ENCODE measurements around the gene IFI27L2. TPM values are rescaled to one million over a fixed set of nuclear protein-coding genes. Genes with fewer than 3 reads are reported as not detected.

The IFI27L2 gene
- total RNA-seq, 1 experiment from 2014 or later: 28.6 TPM

DNA sequence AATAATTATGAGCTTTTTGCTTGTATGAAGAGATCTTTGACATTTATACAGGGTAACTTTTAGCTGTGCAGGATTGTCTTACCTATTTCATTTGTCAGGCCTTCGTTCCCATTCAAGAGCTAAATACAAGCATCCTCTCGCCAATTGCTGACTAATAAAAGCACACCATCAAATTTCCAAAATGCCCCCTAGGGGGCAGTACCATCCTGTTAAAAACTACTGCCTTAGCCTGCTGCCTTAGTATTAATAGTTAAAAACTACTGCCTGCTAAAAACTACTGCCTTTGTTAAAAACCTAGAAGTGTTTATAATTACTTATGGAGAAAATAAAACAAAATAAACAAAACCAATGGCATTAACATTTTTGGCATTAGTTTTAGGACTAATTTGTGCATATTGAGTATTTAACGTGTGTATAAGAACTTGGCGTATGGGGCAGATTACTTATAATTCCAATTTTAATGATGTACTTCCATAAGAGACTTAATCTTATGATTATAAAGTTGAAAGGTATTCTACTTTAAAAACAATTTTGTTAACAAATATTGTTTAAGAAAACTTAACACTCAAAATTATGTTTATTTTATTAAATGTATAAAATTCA, 3.0 kb upstream of the IFI27L2 start:
- no peak overlapping the region for H3K27ac Mint-ChIP-seq
- H3K4me3 Mint-ChIP-seq: no peak overlapping the region

More for the DNA sequence above, 3.0 kb upstream of the IFI27L2 start:
- Mint-ChIP-seq H3K36me3 (ENCODE audit: insufficient read depth in 1 of 3, low read depth in 3 of 3) (peaks cover 0 to 18% (median 6%) of the 10 kb centered on the region in 3 experiments; a peak in 4 of 7 replicates), H3K9me3 (peaks cover 14 to 15% of the 10 kb centered on the region in 2 experiments), H3K4me1 (peaks cover 16% of the 10 kb centered on the region in 2 experiments), H3K27me3 (ENCODE audit: low read depth) (peaks cover 12% of the 10 kb centered on the region)
- Histone ChIP-seq H2BK20ac (ENCODE audit: low read depth, low read length, poor library complexity, severe bottlenecking) (no peak overlapping the region), H3K56ac (ENCODE audit: insufficient read length, low read depth, low read length) (no peak overlapping the region), H2BK12ac (ENCODE audit: insufficient read length, low read depth, low read length) (no peak overlapping the region), H3K4me2 (ENCODE audit: insufficient read depth, insufficient read length, low read length) (no peak overlapping the region), H3K79me1 (ENCODE audit: insufficient read depth, low read depth, low read length, poor library complexity, severe bottlenecking) (no peaks in the 10 kb centered on the region), H3K23me2 (ENCODE audit: insufficient read length, low read depth, low read length, poor library complexity, severe bottlenecking) (peaks cover 7% of the 10 kb centered on the region), H2BK120ac (ENCODE audit: low read depth, low read length, poor library complexity, severe bottlenecking) (no peak overlapping the region), H3K18ac (ENCODE audit: insufficient read length, low read depth, low read length) (no peak overlapping the region), H3K79me2 (ENCODE audit: insufficient read depth, low read length) (no peaks in the 10 kb centered on the region), H4K91ac (ENCODE audit: insufficient read length, low read depth, low read length) (no peak overlapping the region), H3K4me1 (ENCODE audit: insufficient read depth, low read length) (no peaks in the 10 kb centered on the region; the same call in 1 of the 2 replicates), H2AK5ac (ENCODE audit: insufficient read length, low read length) (no peak overlapping the region), H4K8ac (replicated peaks; ENCODE audit: insufficient read length, low read depth, low read length) (no peak overlapping the region), H3K9me3 (ENCODE audit: control insufficient read depth, low read depth, low read length) (no peaks in the 10 kb centered on the region), H3K4ac (ENCODE audit: low read depth, low read length) (no peak overlapping the region), H4K20me1 (ENCODE audit: control insufficient read depth, insufficient read depth, insufficient read length) (no peaks in the 10 kb centered on the region), H4K5ac (ENCODE audit: insufficient read length, low read depth, low read length) (no peak overlapping the region), H3K27me3 (ENCODE audit: insufficient read depth, low read length) (no peaks in the 10 kb centered on the region), H2AFZ (ENCODE audit: low read length) (no peak overlapping the region), H2BK5ac (ENCODE audit: insufficient read length, low read length) (no peak overlapping the region), H2BK15ac (ENCODE audit: low read depth, low read length) (no peak overlapping the region), H3K23ac (ENCODE audit: insufficient read length, low read depth, low read length) (no peak overlapping the region), H3K27ac (ENCODE audit: insufficient read length, low read depth, low read length) (no peak overlapping the region), H3K9ac (ENCODE audit: extremely low read depth, insufficient read length, low read length) (no peak overlapping the region), H3K14ac (ENCODE audit: insufficient read depth, low read length) (no peak overlapping the region), H3T11ph (ENCODE audit: low read length) (no peak overlapping the region)
- DNase-seq: peak; percentile 54
- TF ChIP-seq, protein P1, sequence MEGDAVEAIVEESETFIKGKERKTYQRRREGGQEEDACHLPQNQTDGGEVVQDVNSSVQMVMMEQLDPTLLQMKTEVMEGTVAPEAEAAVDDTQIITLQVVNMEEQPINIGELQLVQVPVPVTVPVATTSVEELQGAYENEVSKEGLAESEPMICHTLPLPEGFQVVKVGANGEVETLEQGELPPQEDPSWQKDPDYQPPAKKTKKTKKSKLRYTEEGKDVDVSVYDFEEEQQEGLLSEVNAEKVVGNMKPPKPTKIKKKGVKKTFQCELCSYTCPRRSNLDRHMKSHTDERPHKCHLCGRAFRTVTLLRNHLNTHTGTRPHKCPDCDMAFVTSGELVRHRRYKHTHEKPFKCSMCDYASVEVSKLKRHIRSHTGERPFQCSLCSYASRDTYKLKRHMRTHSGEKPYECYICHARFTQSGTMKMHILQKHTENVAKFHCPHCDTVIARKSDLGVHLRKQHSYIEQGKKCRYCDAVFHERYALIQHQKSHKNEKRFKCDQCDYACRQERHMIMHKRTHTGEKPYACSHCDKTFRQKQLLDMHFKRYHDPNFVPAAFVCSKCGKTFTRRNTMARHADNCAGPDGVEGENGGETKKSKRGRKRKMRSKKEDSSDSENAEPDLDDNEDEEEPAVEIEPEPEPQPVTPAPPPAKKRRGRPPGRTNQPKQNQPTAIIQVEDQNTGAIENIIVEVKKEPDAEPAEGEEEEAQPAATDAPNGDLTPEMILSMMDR (conservative IDR thresholded peaks at IDR 0.05): peak; percentile 91
- WGBS (ENCODE audit: extremely low coverage, insufficient read length, low lambda C conversion rate): no CpG with 5 or more reads among the region's 4 CpGs
